Measurements from ENCODE around the gene OR1J1. TPM values are rescaled to one million over a fixed set of nuclear protein-coding genes. Genes with fewer than 3 reads are reported as not detected.

OR1J1 gene
- total and polyA plus RNA-seq, 2 of the 8 experiments (the other 6 are each of a cell fraction or from before 2014, with no cell fraction given) = not detected

DNA sequence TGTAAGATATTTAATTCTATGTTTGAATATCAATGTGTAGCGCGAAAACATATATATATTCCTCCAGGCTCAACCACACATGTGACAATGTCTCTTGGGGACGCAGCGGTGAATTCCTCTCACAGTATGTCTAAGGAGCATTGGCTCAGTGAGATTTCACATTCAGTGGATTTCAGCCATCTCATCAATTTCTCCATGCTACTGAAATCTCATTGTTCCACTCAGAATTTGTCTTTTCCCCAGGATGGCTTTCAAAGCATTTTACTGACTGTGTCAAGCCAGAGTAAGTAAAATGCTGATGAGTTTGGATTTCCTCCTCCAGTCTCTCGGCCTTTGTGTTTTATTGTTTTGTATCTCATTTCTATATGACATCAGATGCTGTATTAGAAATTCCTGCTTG, 1.3 kb upstream of the OR1J1 start:
- Histone ChIP-seq H4K5ac (ENCODE audit: insufficient read length, low read depth, low read length) (no peak overlapping the region), H4K20me1 (replicated peaks in 1 of 2; ENCODE audit: control insufficient read depth in 1 of 2, insufficient read depth in 2 of 2, low read length in 2 of 2) (no peaks in the 10 kb centered on the region), H3K27ac (ENCODE audit: low read depth, low read length) (no peak overlapping the region), H3K23me2 (ENCODE audit: low read depth, low read length) (no peaks in the 10 kb centered on the region), H3K79me2 (ENCODE audit: control insufficient read depth in 1 of 2, insufficient read depth in 2 of 2, low read length in 2 of 2) (no peaks in the 10 kb centered on the region), H3K18ac (ENCODE audit: extremely low read depth, low read length) (no peak overlapping the region), H3K4me3 (ENCODE audit: extremely low read depth in 1 of 4, insufficient read depth in 2 of 4, low read depth in 3 of 4, low read length in 4 of 4) (no peak overlapping the region), H3K9me3 (ENCODE audit: insufficient read depth in 2 of 2, low read depth in 1 of 2, low read length in 1 of 2) (peaks cover 34 to 39% of the 10 kb centered on the region in 2 experiments), H2AK5ac (ENCODE audit: low read depth, low read length) (no peak overlapping the region), H2BK12ac (ENCODE audit: low read depth, low read length) (no peak overlapping the region), H3K27me3 (replicated peaks in 1 of 4; ENCODE audit: control insufficient read depth in 3 of 4, extremely low read depth in 1 of 4, insufficient read depth in 3 of 4, low read length in 3 of 4) (no peaks in the 10 kb centered on the region; a peak in 1 of 7 replicates), H3K36me3 (ENCODE audit: control insufficient read depth in 2 of 4, insufficient read depth in 4 of 4, low read length in 3 of 4) (no peaks in the 10 kb centered on the region), H3K4ac (replicated peaks; ENCODE audit: insufficient read length, low read depth, low read length) (no peak overlapping the region), H4K91ac (replicated peaks; ENCODE audit: insufficient read length, low read length) (no peak overlapping the region), H3K23ac (ENCODE audit: insufficient read length) (no peak overlapping the region), H4K8ac (ENCODE audit: extremely low read depth, insufficient read depth, low read length) (no peak overlapping the region), H2BK20ac (ENCODE audit: low read length) (no peak overlapping the region), H3K14ac (ENCODE audit: insufficient read length) (no peak overlapping the region), H3K9ac (replicated peaks in 1 of 4; ENCODE audit: extremely low read depth in 1 of 4, low read depth in 3 of 4, low read length in 3 of 4) (no peak overlapping the region), H3K79me1 (ENCODE audit: low read depth, low read length) (no peaks in the 10 kb centered on the region), H3K4me1 (replicated peaks in 1 of 4; ENCODE audit: control insufficient read depth in 3 of 4, insufficient read depth in 4 of 4, low read length in 3 of 4) (no peaks in the 10 kb centered on the region), H3K4me2 (ENCODE audit: insufficient read depth in 1 of 2, low read depth in 2 of 2, low read length in 2 of 2) (no peak overlapping the region), H2BK5ac (ENCODE audit: low read depth, low read length) (no peak overlapping the region), H3K56ac (replicated peaks; ENCODE audit: insufficient read length, low read depth, low read length) (no peak overlapping the region), H2BK120ac (replicated peaks; ENCODE audit: low read depth, low read length) (no peak overlapping the region), H2AFZ (ENCODE audit: low read length) (no peak overlapping the region), H2BK15ac (ENCODE audit: low read length) (no peak overlapping the region)
- POLR2A ChIA-PET (ENCODE audit: partially characterized antibody) = no interaction called here
- FAIRE-seq = no peak
- CTCF ChIA-PET (ENCODE audit: partially characterized antibody) = interaction anchor here (0.5 to 0.9 kb wide), 2 partner anchors 103 to 331 kb away, joined by 3 read pairs; no protein-coding TSS in a partner anchor
- WGBS, 2 experiments (ENCODE audit: extremely low coverage in 1 of 2, insufficient coverage in 1 of 2, insufficient read length in 1 of 2, insufficient replicate concordance in 2 of 2, low coverage in 1 of 2, low lambda C conversion rate in 2 of 2, missing lambda C conversion rate in 1 of 2) = 84% methylated on average over 5 of the region's 5 CpGs; no CpG with 5 or more reads in 1 of the 2 experiments
- no peak for DNase-seq (ENCODE audit: low read depth in 1 of 2, low spot score in 2 of 2)
- TF ChIP-seq, protein P1, sequence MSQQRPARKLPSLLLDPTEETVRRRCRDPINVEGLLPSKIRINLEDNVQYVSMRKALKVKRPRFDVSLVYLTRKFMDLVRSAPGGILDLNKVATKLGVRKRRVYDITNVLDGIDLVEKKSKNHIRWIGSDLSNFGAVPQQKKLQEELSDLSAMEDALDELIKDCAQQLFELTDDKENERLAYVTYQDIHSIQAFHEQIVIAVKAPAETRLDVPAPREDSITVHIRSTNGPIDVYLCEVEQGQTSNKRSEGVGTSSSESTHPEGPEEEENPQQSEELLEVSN (IDR thresholded peaks at IDR 0.05) = no peak
- TF ChIP-seq TAF1 (IDR thresholded peaks at IDR 0.05; ENCODE audit: low read depth, low read length) = no peak
- TF ChIP-seq EP300 (IDR thresholded peaks at IDR 0.05; ENCODE audit: borderline replicate concordance in 1 of 2, low read depth in 2 of 2, low read length in 2 of 2) = no peak
- no peak for TF ChIP-seq POU5F1 (IDR thresholded peaks at IDR 0.05; ENCODE audit: low read depth, low read length)
- TF ChIP-seq SRF (IDR thresholded peaks at IDR 0.05; ENCODE audit: low read depth, low read length) = no peak
- no peak for TF ChIP-seq KDM5A (IDR thresholded peaks at IDR 0.05; ENCODE audit: low read length)
- TF ChIP-seq CREB1 (IDR thresholded peaks at IDR 0.05) = no peak
- no peak for TF ChIP-seq SP1 (IDR thresholded peaks at IDR 0.05; ENCODE audit: low read depth, low read length)
- TF ChIP-seq CTBP2 (IDR thresholded peaks at IDR 0.05; ENCODE audit: borderline replicate concordance, insufficient read depth, insufficient read length, low read length) = no peak
- TF ChIP-seq SIN3A (conservative IDR thresholded peaks at IDR 0.05 in 1 of 2, IDR thresholded peaks at IDR 0.05 in 1 of 2; ENCODE audit: low read depth in 1 of 2, low read length in 2 of 2) = no peak
- TF ChIP-seq SAP30 (IDR thresholded peaks at IDR 0.05; ENCODE audit: insufficient read depth, insufficient replicate concordance, low read length) = no peak
